Stimulated activated CD4-positive, alpha-beta T cell treated with anti-CD3 and anti-CD28 coated beads, Interleukin-4, amount 100 ng/mL, for 24 hours (primary cell): ENCODE results near the gene OR4P4.

Experiments
- DNase-seq: peaks from one replicate; pipeline ENCODE4 v3.0.0-alpha.2; 2020

OR4P4 gene

GRCh38 chr11:55634813-55635212, at the start of gene OR4P4:
OR4P4 (plus strand) TSS chr11:55635113.
- no peak for DNase-seq

GRCh38 chr11:55607545-55607944, 27.4 kb upstream of the OR4P4 start, which contains the start of gene OR4C11:
OR4C11 (minus strand) TSS chr11:55607645; CDS start chr11:55604373, 3,272 bp downstream.
- no peak for DNase-seq

GRCh38 chr11:55624531-55624930, 10.4 kb upstream of the OR4P4 start:
- no peak for DNase-seq

- DNase-seq, result no peak
Measured at GRCh38 chr11:55648027-55648426, 13.1 kb downstream of the OR4P4 start, which contains the start of gene OR4S2. OR4S2 (plus strand) TSS chr11:55648327; CDS start chr11:55650904, 2,577 bp downstream.

DNA sequence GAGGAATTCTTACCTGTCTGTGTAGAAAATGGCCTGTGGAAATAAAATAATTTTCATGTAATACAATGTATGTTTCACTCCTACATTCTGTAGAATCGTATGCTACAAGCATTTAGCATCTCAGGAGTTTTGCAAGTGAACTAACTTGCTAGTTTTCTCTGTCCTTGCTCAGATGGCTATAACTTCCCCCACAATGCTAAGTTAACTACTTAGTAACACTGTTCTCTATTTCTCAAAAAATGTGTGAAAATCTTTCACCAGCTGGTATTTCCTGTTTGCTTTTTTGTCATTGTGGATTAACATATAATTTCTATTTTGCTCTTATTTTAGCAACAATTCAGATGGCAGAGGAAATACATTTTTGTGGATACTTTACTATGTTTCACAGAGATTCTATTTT, 17.6 kb downstream of the OR4P4 start:
- DNase-seq, result no peak

- no peak for DNase-seq
Measured at GRCh38 chr11:55655096-55655495, 20.2 kb downstream of the OR4P4 start.

GRCh38 chr11:55658031-55658573, 23.2 kb downstream of the OR4P4 start:
- DNase-seq, result no peak

GRCh38 chr11:55658608-55659007, 23.7 kb downstream of the OR4P4 start:
- no peak for DNase-seq

DNA sequence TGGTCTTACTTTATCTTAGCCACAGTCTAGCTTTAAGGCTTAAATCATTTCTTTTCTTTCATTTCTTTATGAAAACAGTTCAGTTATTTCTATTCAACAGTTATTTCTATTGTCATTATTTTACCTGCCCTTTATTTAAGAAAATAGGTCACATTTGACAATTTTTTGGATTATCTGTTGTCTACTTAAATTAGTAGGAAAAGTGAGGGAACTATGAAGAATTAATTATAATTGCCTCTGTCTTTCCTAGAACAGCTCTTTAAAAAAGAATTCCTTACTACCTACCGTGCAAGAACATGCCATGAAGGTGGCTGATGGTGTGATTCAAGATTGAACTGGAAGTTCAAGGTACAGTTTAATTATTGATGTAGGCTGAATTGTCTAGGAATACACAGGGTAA, 27.0 kb downstream of the OR4P4 start, which contains the start of gene OR4C6:
Gene OR4C6, plus strand, starts transcription at position 301 of the 400 bp plus-strand sequence. CDS start 2,966 bp downstream, outside the sequence.
- no peak for DNase-seq

DNA sequence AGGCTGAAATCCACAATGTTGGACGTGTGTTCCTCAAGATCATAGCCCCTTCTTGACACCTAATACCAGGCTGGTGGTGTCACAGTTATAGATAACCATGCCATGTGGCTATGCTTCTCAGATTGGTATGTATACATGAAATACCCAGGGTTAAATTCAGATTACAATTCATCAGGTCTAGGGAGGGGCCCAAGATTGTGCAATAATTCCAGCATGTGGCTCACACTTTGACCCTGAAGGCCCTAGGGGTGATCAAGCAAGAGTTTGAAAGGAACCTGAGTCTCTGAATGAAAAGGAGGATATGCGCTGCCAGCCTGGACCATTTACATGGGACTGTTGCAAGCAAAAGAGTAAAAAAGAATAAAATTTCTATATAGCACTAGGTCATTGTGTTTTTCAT, 34.5 kb downstream of the OR4P4 start:
- no peak for DNase-seq

- no peak for DNase-seq
Measured at GRCh38 chr11:55673860-55674259, 38.9 kb downstream of the OR4P4 start.
